ENCODE data around the gene TREH.
A peak's percentile ranks its signal among the peaks of the same experiment; 100 is the strongest.
"Not testable (repeated sequence)": the region's sequence is repeated elsewhere in the genome, so short reads cannot be mapped to it uniquely, and the experiment has no call there.

The TREH gene

GRCh38 chr11:118620529-118621070 is 58.9 kb downstream of the TREH start:
- H3K9me3 Mint-ChIP-seq, result no peaks in the 10 kb centered on the region
- intact Hi-C loops (cut with micrococcal nuclease), result no loop called here
- peaks cover 17% of the 10 kb centered on the region for H3K27me3 Mint-ChIP-seq
- H3K27ac Mint-ChIP-seq, result peak overlapping the region; percentile 25
- no peaks in the 10 kb centered on the region for H3K36me3 Mint-ChIP-seq (ENCODE audit: low read depth)
- H3K4me1 Mint-ChIP-seq (ENCODE audit: low read depth), result peaks cover 42% of the 10 kb centered on the region
- peak overlapping the region; percentile 66 for H3K4me3 Mint-ChIP-seq

- H3K9me3 Mint-ChIP-seq, result no peaks in the 10 kb centered on the region
- intact Hi-C loops (cut with micrococcal nuclease), result no loop called here
- H3K4me1 Mint-ChIP-seq (ENCODE audit: low read depth), result peaks cover 42% of the 10 kb centered on the region
- H3K27me3 Mint-ChIP-seq, result peaks cover 22% of the 10 kb centered on the region
- H3K4me3 Mint-ChIP-seq, result no peak overlapping the region
- peak overlapping the region; percentile 8 for H3K27ac Mint-ChIP-seq
- no peaks in the 10 kb centered on the region for H3K36me3 Mint-ChIP-seq (ENCODE audit: low read depth)
Observed at GRCh38 chr11:118619444-118620197, 59.8 kb downstream of the TREH start.

- Mint-ChIP-seq H3K27ac (peak overlapping the region; percentile 8), H3K36me3 (ENCODE audit: low read depth) (no peaks in the 10 kb centered on the region), H3K27me3 (peaks cover 23% of the 10 kb centered on the region), H3K4me1 (ENCODE audit: low read depth) (peaks cover 42% of the 10 kb centered on the region), H3K9me3 (no peaks in the 10 kb centered on the region), H3K4me3 (no peak overlapping the region)
- intact Hi-C loops (cut with micrococcal nuclease), result no loop called here
Observed at GRCh38 chr11:118618991-118619375, 60.5 kb downstream of the TREH start.

- peak overlapping the region; percentile 8 for H3K27ac Mint-ChIP-seq
- no peaks in the 10 kb centered on the region for H3K9me3 Mint-ChIP-seq
- H3K36me3 Mint-ChIP-seq (ENCODE audit: low read depth), result no peaks in the 10 kb centered on the region
- H3K4me3 Mint-ChIP-seq, result no peak overlapping the region
- peaks cover 29% of the 10 kb centered on the region for H3K27me3 Mint-ChIP-seq
- intact Hi-C loops (cut with micrococcal nuclease), result no loop called here
- H3K4me1 Mint-ChIP-seq (ENCODE audit: low read depth), result peaks cover 42% of the 10 kb centered on the region
Observed at GRCh38 chr11:118618115-118618990, 61.1 kb downstream of the TREH start.

- no peaks in the 10 kb centered on the region for H3K36me3 Mint-ChIP-seq (ENCODE audit: low read depth)
- H3K27me3 Mint-ChIP-seq, result peaks cover 38% of the 10 kb centered on the region
- peaks cover 39% of the 10 kb centered on the region for H3K4me1 Mint-ChIP-seq (ENCODE audit: low read depth)
- no peaks in the 10 kb centered on the region for H3K9me3 Mint-ChIP-seq
- intact Hi-C loops (cut with micrococcal nuclease), result no loop called here
- no peak overlapping the region for H3K27ac Mint-ChIP-seq
- no peak overlapping the region for H3K4me3 Mint-ChIP-seq
Observed at GRCh38 chr11:118615976-118616371, 63.5 kb downstream of the TREH start.

GRCh38 chr11:118615282-118615975 is 64.0 kb downstream of the TREH start:
- Mint-ChIP-seq H3K36me3 (ENCODE audit: low read depth) (no peaks in the 10 kb centered on the region), H3K9me3 (no peaks in the 10 kb centered on the region), H3K27me3 (peaks cover 38% of the 10 kb centered on the region), H3K27ac (no peak overlapping the region), H3K4me3 (no peak overlapping the region), H3K4me1 (ENCODE audit: low read depth) (peaks cover 37% of the 10 kb centered on the region)
- intact Hi-C loops (cut with micrococcal nuclease), result no loop called here

- Mint-ChIP-seq H3K4me1 (ENCODE audit: low read depth) (peaks cover 39% of the 10 kb centered on the region), H3K27ac (no peak overlapping the region), H3K4me3 (no peak overlapping the region), H3K9me3 (no peaks in the 10 kb centered on the region), H3K36me3 (ENCODE audit: low read depth) (no peaks in the 10 kb centered on the region), H3K27me3 (peaks cover 44% of the 10 kb centered on the region)
- intact Hi-C loops (cut with micrococcal nuclease), result no loop called here
Observed at GRCh38 chr11:118614511-118614910, 64.9 kb downstream of the TREH start.

- no peak overlapping the region for H3K4me3 Mint-ChIP-seq
- no peak overlapping the region for H3K27ac Mint-ChIP-seq
- H3K36me3 Mint-ChIP-seq (ENCODE audit: low read depth), result no peaks in the 10 kb centered on the region
- intact Hi-C loops (cut with micrococcal nuclease), result no loop called here
- H3K9me3 Mint-ChIP-seq, result no peaks in the 10 kb centered on the region
- peaks cover 35% of the 10 kb centered on the region for H3K4me1 Mint-ChIP-seq (ENCODE audit: low read depth)
- peaks cover 52% of the 10 kb centered on the region for H3K27me3 Mint-ChIP-seq
Observed at GRCh38 chr11:118612378-118612777, 67.1 kb downstream of the TREH start.

GRCh38 chr11:118611433-118611795 is 68.0 kb downstream of the TREH start:
- H3K9me3 Mint-ChIP-seq; H3K27ac Mint-ChIP-seq; H3K36me3 Mint-ChIP-seq (ENCODE audit: low read depth); intact Hi-C loops (cut with micrococcal nuclease): not testable (repeated sequence)
- Mint-ChIP-seq H3K4me1 (ENCODE audit: low read depth) (peaks cover 38% of the 10 kb centered on the region), H3K4me3 (peak overlapping the region; percentile 54), H3K27me3 (peaks cover 61% of the 10 kb centered on the region)

- intact Hi-C loops (cut with micrococcal nuclease), result no loop called here
- Mint-ChIP-seq H3K4me1 (ENCODE audit: low read depth) (peaks cover 38% of the 10 kb centered on the region), H3K4me3 (peak overlapping the region; percentile 74), H3K9me3 (no peaks in the 10 kb centered on the region), H3K27me3 (peaks cover 66% of the 10 kb centered on the region), H3K27ac (no peak overlapping the region), H3K36me3 (ENCODE audit: low read depth) (no peaks in the 10 kb centered on the region)
Observed at GRCh38 chr11:118610773-118611432, 68.5 kb downstream of the TREH start.

- Mint-ChIP-seq H3K27ac (no peak overlapping the region), H3K4me3 (peak overlapping the region; percentile 74), H3K4me1 (ENCODE audit: low read depth) (peaks cover 44% of the 10 kb centered on the region), H3K36me3 (ENCODE audit: low read depth) (no peaks in the 10 kb centered on the region), H3K27me3 (peaks cover 69% of the 10 kb centered on the region), H3K9me3 (no peaks in the 10 kb centered on the region)
- intact Hi-C loops (cut with micrococcal nuclease), result no loop called here
Observed at GRCh38 chr11:118610225-118610772, 69.2 kb downstream of the TREH start.

- no peaks in the 10 kb centered on the region for H3K9me3 Mint-ChIP-seq
- no peaks in the 10 kb centered on the region for H3K36me3 Mint-ChIP-seq (ENCODE audit: low read depth)
- peaks cover 69% of the 10 kb centered on the region for H3K27me3 Mint-ChIP-seq
- H3K4me1 Mint-ChIP-seq (ENCODE audit: low read depth), result peaks cover 48% of the 10 kb centered on the region
- H3K4me3 Mint-ChIP-seq, result peak overlapping the region; percentile 74
- peak overlapping the region; percentile 59 for H3K27ac Mint-ChIP-seq
- intact Hi-C loops (cut with micrococcal nuclease), result loop anchor here (5.0 kb wide), 1 partner anchor 48 kb away; no protein-coding TSS in a partner anchor
Observed at GRCh38 chr11:118609380-118610224, 69.8 kb downstream of the TREH start.

Data from dendritic cell treated with granulocyte-macrophage colony-stimulating factor and Interleukin-4, amounts not matched to agents 40 ng/mL and 50 ng/mL, for 4 days (primary cell).